WTC11 (cell line): ENCODE measurements around the gene ZNHIT1. TPM values are rescaled to one million over a fixed set of nuclear protein-coding genes. Genes with fewer than 3 reads are reported as not detected.
A peak's percentile ranks its signal among the peaks of the same experiment; 100 is the strongest.

Experiments
- ATAC-seq: fragments of 200-7000 bp; cut with Tn5 transposase; 2 replicates; pipeline ENCODE4 v1.10.0; 2021; ENCODE audit warnings: mild to moderate bottlenecking, moderate library complexity
- CTCF ChIA-PET: fragments of 300-600 bp; sonication (Branson Sonifier 250); formaldehyde crosslinking; loops from one replicate; lab custom pipeline; 2021; ENCODE audit warnings: antibody characterized with exemption; lab: Charles Lee
- POLR2A ChIA-PET: fragments of 350-600 bp; sonication (Branson Sonifier 250); formaldehyde crosslinking; loops from one replicate; lab custom pipeline; 2021; ENCODE audit warnings: antibody characterized with exemption; lab: Charles Lee
- DNase-seq: peaks from one replicate; pipeline ENCODE4 v3.0.0; 2021; ENCODE audit warnings: low spot score
- H3K27ac Mint-ChIP-seq: 2 replicates; pipeline ENCODE4 v1.8.0; 2021; ENCODE audit warnings: mixed read lengths
- H3K27me3 Mint-ChIP-seq: 2 replicates; pipeline ENCODE4 v1.8.0; 2021; ENCODE audit warnings: low read depth, mild to moderate bottlenecking, moderate library complexity, mixed read lengths
- H3K36me3 Mint-ChIP-seq: 2 replicates; pipeline ENCODE4 v1.8.0; 2021; ENCODE audit warnings: mixed read lengths
- H3K4me1 Mint-ChIP-seq: 2 replicates; pipeline ENCODE4 v1.8.0; 2022; ENCODE audit warnings: mixed read lengths
- H3K4me3 Mint-ChIP-seq: 2 replicates; pipeline ENCODE4 v1.8.0; 2021; ENCODE audit warnings: mild to moderate bottlenecking, moderate library complexity, mixed read lengths
- H3K9me3 Mint-ChIP-seq: 2 replicates; pipeline ENCODE4 v1.8.0; 2021; ENCODE audit warnings: mixed read lengths
- ATF1 ChIP-seq: sonication (generic); formaldehyde crosslinking; IDR thresholded peaks from 2 replicates; pipeline ENCODE4 v1.8.1; 2023; ENCODE audit warnings: mild to moderate bottlenecking, moderate library complexity, missing genetic modification reagents
- ELF4 ChIP-seq: sonication (generic); formaldehyde crosslinking; IDR thresholded peaks from 2 replicates; pipeline ENCODE4 v1.8.1; 2022; ENCODE audit warnings: low read depth, mild to moderate bottlenecking, moderate library complexity, missing genetic modification reagents
- ETV6 ChIP-seq: sonication (generic); formaldehyde crosslinking; IDR thresholded peaks from 2 replicates; pipeline ENCODE4 v1.8.1; 2022; ENCODE audit warnings: mild to moderate bottlenecking, missing genetic modification reagents
- FOXJ3 ChIP-seq: sonication (generic); formaldehyde crosslinking; IDR thresholded peaks from 2 replicates; pipeline ENCODE4 v1.9.0; 2021; ENCODE audit warnings: missing genetic modification reagents, mild to moderate bottlenecking, borderline replicate concordance
- FOXK1 ChIP-seq: sonication (generic); formaldehyde crosslinking; IDR thresholded peaks from 2 replicates; pipeline ENCODE4 v1.8.0; 2022; ENCODE audit warnings: mild to moderate bottlenecking, moderate library complexity, missing genetic modification reagents
- FOXP1 ChIP-seq: sonication (generic); formaldehyde crosslinking; IDR thresholded peaks from 2 replicates; pipeline ENCODE4 v1.8.0; 2022; ENCODE audit warnings: missing genetic modification reagents, mild to moderate bottlenecking, moderate library complexity, borderline replicate concordance
- JAZF1 ChIP-seq: fragments of 250-450 bp; sonication (Bioruptor Pico); IDR thresholded peaks from 2 replicates; pipeline ENCODE4 v1.9.0; 2021; ENCODE audit warnings: moderate library complexity, mild to moderate bottlenecking, inconsistent platforms
- KAT7 ChIP-seq: sonication (generic); formaldehyde crosslinking; IDR thresholded peaks from 2 replicates; pipeline ENCODE4 v1.8.1; 2023; ENCODE audit warnings: missing genetic modification reagents, mild to moderate bottlenecking, borderline replicate concordance
- MXD4 ChIP-seq: fragments of 250-450 bp; sonication (Bioruptor Pico); IDR thresholded peaks from 2 replicates; pipeline ENCODE4 v1.8.0; 2021; ENCODE audit warnings: mild to moderate bottlenecking, moderate library complexity, borderline replicate concordance
- NFATC4 ChIP-seq: fragments of 250-450 bp; sonication (Bioruptor Pico); IDR thresholded peaks from 2 replicates; pipeline ENCODE4 v1.9.0; 2021; ENCODE audit warnings: mild to moderate bottlenecking
- RORB ChIP-seq: fragments of 250-450 bp; sonication (Bioruptor Pico); IDR thresholded peaks from 2 replicates; pipeline ENCODE4 v1.9.0; 2021; ENCODE audit warnings: mild to moderate bottlenecking
- SP1 ChIP-seq: sonication (generic); formaldehyde crosslinking; conservative IDR thresholded peaks from 2 replicates; pipeline ENCODE4 v1.8.1; 2022; ENCODE audit warnings: missing genetic modification reagents
- TEAD1 ChIP-seq: sonication (generic); formaldehyde crosslinking; IDR thresholded peaks from 2 replicates; pipeline ENCODE4 v1.8.0; 2022; ENCODE audit warnings: mild to moderate bottlenecking, missing genetic modification reagents
- TP53 ChIP-seq: sonication (generic); formaldehyde crosslinking; IDR thresholded peaks from 2 replicates; pipeline ENCODE4 v1.8.1; 2023; ENCODE audit warnings: mild to moderate bottlenecking, missing genetic modification reagents
- ZNF121 ChIP-seq: sonication (generic); formaldehyde crosslinking; IDR thresholded peaks from 2 replicates; pipeline ENCODE4 v1.8.0; 2023; ENCODE audit warnings: missing genetic modification reagents
- ZNF396 ChIP-seq: fragments of 250-450 bp; sonication (Bioruptor Pico); IDR thresholded peaks from 2 replicates; pipeline ENCODE4 v1.8.0; 2021; ENCODE audit warnings: mild to moderate bottlenecking, moderate library complexity, borderline replicate concordance
- ZNF423 ChIP-seq: fragments of 250-450 bp; sonication (Bioruptor Pico); IDR thresholded peaks from 2 replicates; pipeline ENCODE4 v2.1.2; 2022; ENCODE audit warnings: mild to moderate bottlenecking, moderate library complexity
- total RNA-seq: library from RNA; stranded (reverse); gene quantifications from 3 replicates; pipeline ENCODE4 v1.2.3, GENCODE V29; 2021
- TF ChIP-seq, protein P1 (sequence below): sonication (generic); formaldehyde crosslinking; IDR thresholded peaks from 2 replicates; pipeline ENCODE4 v1.8.1; 2023; ENCODE audit warnings: mild to moderate bottlenecking, missing genetic modification reagents, moderate library complexity
- TF ChIP-seq, protein P2 (sequence below): sonication (generic); formaldehyde crosslinking; IDR thresholded peaks from 2 replicates; pipeline ENCODE4 v1.8.0; 2022; ENCODE audit warnings: mild to moderate bottlenecking, missing genetic modification reagents
- TF ChIP-seq, protein P3 (sequence below): sonication (generic); formaldehyde crosslinking; IDR thresholded peaks from 2 replicates; pipeline ENCODE4 v1.8.1; 2022; ENCODE audit warnings: low read depth, mild to moderate bottlenecking, moderate library complexity, missing genetic modification reagents, borderline replicate concordance
- TF ChIP-seq, protein P4 (sequence below): sonication (generic); formaldehyde crosslinking; conservative IDR thresholded peaks from 2 replicates; pipeline ENCODE4 v1.8.1; 2022; ENCODE audit warnings: mild to moderate bottlenecking, missing genetic modification reagents
- TF ChIP-seq, protein P5 (sequence below): sonication (generic); formaldehyde crosslinking; IDR thresholded peaks from 2 replicates; pipeline ENCODE4 v1.8.1; 2022; ENCODE audit warnings: mild to moderate bottlenecking, missing genetic modification reagents, moderate library complexity, borderline replicate concordance
- TF ChIP-seq, protein P6 (sequence below): sonication (generic); formaldehyde crosslinking; conservative IDR thresholded peaks from 2 replicates; pipeline ENCODE4 v1.8.1; 2023; ENCODE audit warnings: mild to moderate bottlenecking, low read depth, missing genetic modification reagents, moderate library complexity
- TF ChIP-seq, protein P7 (sequence below): fragments of 250-450 bp; sonication (Bioruptor Pico); IDR thresholded peaks from 2 replicates; pipeline ENCODE4 v1.9.0; 2021; ENCODE audit warnings: mild to moderate bottlenecking

ZNHIT1 gene
- total RNA-seq, 1 experiment from 2014 or later: 63.9 TPM

DNA sequence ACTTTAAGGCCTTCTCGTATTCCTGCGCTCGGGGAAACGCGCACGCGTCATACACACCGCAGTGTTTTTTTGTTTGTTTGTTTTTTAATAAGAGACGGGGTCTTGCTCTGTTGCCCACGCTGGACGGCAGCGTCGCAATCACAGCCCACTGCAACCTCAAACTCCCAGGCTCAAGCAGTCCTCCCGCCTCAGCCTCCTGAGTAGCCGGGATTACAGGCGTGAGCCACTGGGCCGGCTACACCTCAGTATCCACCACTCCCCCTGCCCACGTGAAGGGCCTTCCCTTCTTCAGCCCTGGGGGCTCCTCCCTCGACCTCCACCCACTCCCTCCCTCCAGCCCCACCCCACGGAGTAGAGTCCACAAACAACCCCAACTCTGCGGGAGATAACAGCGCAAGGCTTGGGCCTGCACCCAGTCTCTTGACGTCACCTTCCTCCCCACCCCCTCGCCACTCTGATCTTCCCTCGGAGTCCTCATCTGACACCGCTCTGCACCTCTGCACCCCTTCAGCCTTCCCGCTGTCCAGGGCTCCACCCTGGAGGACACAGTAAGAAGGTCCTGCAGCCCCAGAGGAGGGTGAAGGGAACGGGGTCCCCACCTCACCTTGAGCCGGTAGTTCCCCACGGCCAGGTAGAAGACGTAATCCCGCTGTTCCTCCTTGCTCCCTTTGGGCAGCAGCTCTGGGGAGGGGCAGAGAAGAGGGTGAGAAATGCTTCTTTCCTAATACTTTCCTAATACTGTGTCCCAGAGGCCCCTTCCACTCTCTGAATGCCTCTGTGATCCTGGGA lies 22.5 kb downstream of the ZNHIT1 start:
- H3K27ac Mint-ChIP-seq: peak overlapping the region; percentile 84
- DNase-seq (no peak), ATAC-seq (no peak)
- ChIA-PET CTCF (interaction anchor here (1.5 kb wide), 1 partner anchor 23 kb away, joined by 5 read pairs; the partner anchor contains the start of genes PLOD3 and ZNHIT1), POLR2A (no interaction called here)
- H3K27me3 Mint-ChIP-seq: no peaks in the 10 kb centered on the region
- TF ChIP-seq SP1 (no peak), JAZF1 (no peak), ZNF121 (CRISPR knock-in tag) (peak; percentile 36; the same call in 1 of the 2 replicates), MXD4 (no peak), RORB (CRISPR knock-in tag) (no peak)
- TF ChIP-seq, protein P1, sequence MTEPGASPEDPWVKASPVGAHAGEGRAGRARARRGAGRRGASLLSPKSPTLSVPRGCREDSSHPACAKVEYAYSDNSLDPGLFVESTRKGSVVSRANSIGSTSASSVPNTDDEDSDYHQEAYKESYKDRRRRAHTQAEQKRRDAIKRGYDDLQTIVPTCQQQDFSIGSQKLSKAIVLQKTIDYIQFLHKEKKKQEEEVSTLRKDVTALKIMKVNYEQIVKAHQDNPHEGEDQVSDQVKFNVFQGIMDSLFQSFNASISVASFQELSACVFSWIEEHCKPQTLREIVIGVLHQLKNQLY (CRISPR knock-in tag): no peak
- TF ChIP-seq, protein P2, sequence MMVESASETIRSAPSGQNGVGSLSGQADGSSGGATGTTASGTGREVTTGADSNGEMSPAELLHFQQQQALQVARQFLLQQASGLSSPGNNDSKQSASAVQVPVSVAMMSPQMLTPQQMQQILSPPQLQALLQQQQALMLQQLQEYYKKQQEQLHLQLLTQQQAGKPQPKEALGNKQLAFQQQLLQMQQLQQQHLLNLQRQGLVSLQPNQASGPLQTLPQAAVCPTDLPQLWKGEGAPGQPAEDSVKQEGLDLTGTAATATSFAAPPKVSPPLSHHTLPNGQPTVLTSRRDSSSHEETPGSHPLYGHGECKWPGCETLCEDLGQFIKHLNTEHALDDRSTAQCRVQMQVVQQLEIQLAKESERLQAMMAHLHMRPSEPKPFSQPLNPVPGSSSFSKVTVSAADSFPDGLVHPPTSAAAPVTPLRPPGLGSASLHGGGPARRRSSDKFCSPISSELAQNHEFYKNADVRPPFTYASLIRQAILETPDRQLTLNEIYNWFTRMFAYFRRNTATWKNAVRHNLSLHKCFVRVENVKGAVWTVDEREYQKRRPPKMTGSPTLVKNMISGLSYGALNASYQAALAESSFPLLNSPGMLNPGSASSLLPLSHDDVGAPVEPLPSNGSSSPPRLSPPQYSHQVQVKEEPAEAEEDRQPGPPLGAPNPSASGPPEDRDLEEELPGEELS (CRISPR knock-in tag): no peak
- H3K36me3 Mint-ChIP-seq: peaks cover 4% of the 10 kb centered on the region; the same call in 1 of the 2 replicates
- H3K4me1 Mint-ChIP-seq: peaks cover 25% of the 10 kb centered on the region
- H3K9me3 Mint-ChIP-seq: no peaks in the 10 kb centered on the region
- H3K4me3 Mint-ChIP-seq: no peak overlapping the region

DNA sequence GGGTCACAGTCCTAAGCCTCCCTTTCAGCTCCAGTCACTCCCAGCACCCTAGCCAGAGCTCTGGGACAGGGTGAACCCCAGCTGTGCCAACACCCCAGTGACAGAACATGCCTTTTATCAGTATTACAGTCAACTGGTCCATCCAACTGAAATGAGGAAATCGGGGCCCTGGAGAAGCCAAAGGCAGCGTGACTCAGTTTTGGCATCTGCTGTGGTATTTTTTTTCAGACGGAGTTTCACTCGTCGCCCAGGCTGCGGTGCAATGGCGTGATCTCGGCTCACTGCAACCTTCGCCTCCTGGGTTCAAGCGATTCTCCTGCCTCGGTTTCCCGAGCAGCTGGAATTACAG lies 23.0 kb downstream of the ZNHIT1 start:
- Mint-ChIP-seq H3K4me1 (peaks cover 30% of the 10 kb centered on the region), H3K4me3 (no peak overlapping the region), H3K27ac (peak overlapping the region; percentile 84), H3K9me3 (no peaks in the 10 kb centered on the region), H3K36me3 (peaks cover 10% of the 10 kb centered on the region; the same call in 1 of the 2 replicates), H3K27me3 (no peaks in the 10 kb centered on the region)
- ChIA-PET POLR2A (no interaction called here), CTCF (interaction anchor here (1.5 kb wide), 1 partner anchor 23 kb away, joined by 5 read pairs; the partner anchor contains the start of genes PLOD3 and ZNHIT1)
- no peak for DNase-seq
- ATAC-seq: no peak
- TF ChIP-seq, protein P2 (CRISPR knock-in tag): no peak
- no peak for TF ChIP-seq ZNF396 (CRISPR knock-in tag)
- TF ChIP-seq, protein P3, sequence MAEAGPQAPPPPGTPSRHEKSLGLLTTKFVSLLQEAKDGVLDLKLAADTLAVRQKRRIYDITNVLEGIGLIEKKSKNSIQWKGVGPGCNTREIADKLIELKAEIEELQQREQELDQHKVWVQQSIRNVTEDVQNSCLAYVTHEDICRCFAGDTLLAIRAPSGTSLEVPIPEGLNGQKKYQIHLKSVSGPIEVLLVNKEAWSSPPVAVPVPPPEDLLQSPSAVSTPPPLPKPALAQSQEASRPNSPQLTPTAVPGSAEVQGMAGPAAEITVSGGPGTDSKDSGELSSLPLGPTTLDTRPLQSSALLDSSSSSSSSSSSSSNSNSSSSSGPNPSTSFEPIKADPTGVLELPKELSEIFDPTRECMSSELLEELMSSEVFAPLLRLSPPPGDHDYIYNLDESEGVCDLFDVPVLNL (CRISPR knock-in tag): no peak
- TF ChIP-seq KAT7 (CRISPR knock-in tag): no peak
- TF ChIP-seq, protein P4, sequence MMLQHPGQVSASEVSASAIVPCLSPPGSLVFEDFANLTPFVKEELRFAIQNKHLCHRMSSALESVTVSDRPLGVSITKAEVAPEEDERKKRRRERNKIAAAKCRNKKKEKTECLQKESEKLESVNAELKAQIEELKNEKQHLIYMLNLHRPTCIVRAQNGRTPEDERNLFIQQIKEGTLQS (CRISPR knock-in tag): no peak
- TF ChIP-seq ATF1 (CRISPR knock-in tag): no peak
- TF ChIP-seq FOXJ3 (CRISPR knock-in tag): no peak
- TF ChIP-seq, protein P5, sequence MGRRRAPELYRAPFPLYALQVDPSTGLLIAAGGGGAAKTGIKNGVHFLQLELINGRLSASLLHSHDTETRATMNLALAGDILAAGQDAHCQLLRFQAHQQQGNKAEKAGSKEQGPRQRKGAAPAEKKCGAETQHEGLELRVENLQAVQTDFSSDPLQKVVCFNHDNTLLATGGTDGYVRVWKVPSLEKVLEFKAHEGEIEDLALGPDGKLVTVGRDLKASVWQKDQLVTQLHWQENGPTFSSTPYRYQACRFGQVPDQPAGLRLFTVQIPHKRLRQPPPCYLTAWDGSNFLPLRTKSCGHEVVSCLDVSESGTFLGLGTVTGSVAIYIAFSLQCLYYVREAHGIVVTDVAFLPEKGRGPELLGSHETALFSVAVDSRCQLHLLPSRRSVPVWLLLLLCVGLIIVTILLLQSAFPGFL: no peak
- TF ChIP-seq ZNF423 (CRISPR knock-in tag): no peak
- TF ChIP-seq, protein P6, sequence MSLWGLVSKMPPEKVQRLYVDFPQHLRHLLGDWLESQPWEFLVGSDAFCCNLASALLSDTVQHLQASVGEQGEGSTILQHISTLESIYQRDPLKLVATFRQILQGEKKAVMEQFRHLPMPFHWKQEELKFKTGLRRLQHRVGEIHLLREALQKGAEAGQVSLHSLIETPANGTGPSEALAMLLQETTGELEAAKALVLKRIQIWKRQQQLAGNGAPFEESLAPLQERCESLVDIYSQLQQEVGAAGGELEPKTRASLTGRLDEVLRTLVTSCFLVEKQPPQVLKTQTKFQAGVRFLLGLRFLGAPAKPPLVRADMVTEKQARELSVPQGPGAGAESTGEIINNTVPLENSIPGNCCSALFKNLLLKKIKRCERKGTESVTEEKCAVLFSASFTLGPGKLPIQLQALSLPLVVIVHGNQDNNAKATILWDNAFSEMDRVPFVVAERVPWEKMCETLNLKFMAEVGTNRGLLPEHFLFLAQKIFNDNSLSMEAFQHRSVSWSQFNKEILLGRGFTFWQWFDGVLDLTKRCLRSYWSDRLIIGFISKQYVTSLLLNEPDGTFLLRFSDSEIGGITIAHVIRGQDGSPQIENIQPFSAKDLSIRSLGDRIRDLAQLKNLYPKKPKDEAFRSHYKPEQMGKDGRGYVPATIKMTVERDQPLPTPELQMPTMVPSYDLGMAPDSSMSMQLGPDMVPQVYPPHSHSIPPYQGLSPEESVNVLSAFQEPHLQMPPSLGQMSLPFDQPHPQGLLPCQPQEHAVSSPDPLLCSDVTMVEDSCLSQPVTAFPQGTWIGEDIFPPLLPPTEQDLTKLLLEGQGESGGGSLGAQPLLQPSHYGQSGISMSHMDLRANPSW (CRISPR knock-in tag): no peak
- TF ChIP-seq, protein P7, sequence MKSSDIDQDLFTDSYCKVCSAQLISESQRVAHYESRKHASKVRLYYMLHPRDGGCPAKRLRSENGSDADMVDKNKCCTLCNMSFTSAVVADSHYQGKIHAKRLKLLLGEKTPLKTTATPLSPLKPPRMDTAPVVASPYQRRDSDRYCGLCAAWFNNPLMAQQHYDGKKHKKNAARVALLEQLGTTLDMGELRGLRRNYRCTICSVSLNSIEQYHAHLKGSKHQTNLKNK: no peak
- no peak for TF ChIP-seq FOXP1 (CRISPR knock-in tag)
- TF ChIP-seq TEAD1 (CRISPR knock-in tag): no peak
- TF ChIP-seq ELF4 (CRISPR knock-in tag): no peak
- TF ChIP-seq FOXK1 (CRISPR knock-in tag): no peak
- no peak for TF ChIP-seq TP53 (CRISPR knock-in tag)
- TF ChIP-seq ETV6 (CRISPR knock-in tag): no peak
- no peak for TF ChIP-seq NFATC4
